Osteoblast (primary cell): ENCODE results near the gene TBXAS1. TPM values are rescaled to one million over a fixed set of nuclear protein-coding genes. Genes with fewer than 3 reads are reported as not detected.

Experiments
- DNase-seq: peaks from one replicate; pipeline ENCODE4 v3.0.0; 2011; ENCODE audit warnings: low spot score, mixed read lengths; ENCODE audit not compliant: insufficient read length; ENCODE audit errors: missing footprints
- H2AFZ ChIP-seq: 2 replicates; pipeline ENCODE4 v1.6.0; 2011; ENCODE audit warnings: mild to moderate bottlenecking, low read length
- H3K27ac ChIP-seq: 2 replicates; pipeline ENCODE4 v1.5.1; 2011; ENCODE audit warnings: mild to moderate bottlenecking, low read depth, low read length, moderate library complexity
- H3K27me3 ChIP-seq: 2 replicates; pipeline ENCODE4 v1.6.0; 2012; ENCODE audit warnings: mild to moderate bottlenecking, control low read depth, inconsistent platforms, low read length, moderate library complexity; ENCODE audit not compliant: insufficient read depth
- H3K36me3 ChIP-seq: 2 replicates; pipeline ENCODE4 v1.5.1; 2011; ENCODE audit warnings: mild to moderate bottlenecking, low read length, control low read depth, moderate library complexity; ENCODE audit not compliant: insufficient read depth
- H3K4me1 ChIP-seq: 2 replicates; pipeline ENCODE4 v1.5.1; 2011; ENCODE audit warnings: mild to moderate bottlenecking, low read length, control low read depth, moderate library complexity; ENCODE audit not compliant: insufficient read depth
- H3K4me2 ChIP-seq: 2 replicates; pipeline ENCODE4 v1.6.0; 2011; ENCODE audit warnings: mild to moderate bottlenecking, low read length; ENCODE audit not compliant: insufficient read depth
- H3K4me3 ChIP-seq: fragments of 200-600 bp; sonication (generic); 3 replicates; pipeline ENCODE4 v1.5.1; 2012; ENCODE audit warnings: mild to moderate bottlenecking, low read length, inconsistent platforms; ENCODE audit not compliant: insufficient read depth
- H3K79me2 ChIP-seq: 2 replicates; pipeline ENCODE4 v1.6.0; 2012; ENCODE audit warnings: mild to moderate bottlenecking, low read length, control low read depth, inconsistent platforms; ENCODE audit not compliant: insufficient read depth
- H3K9me3 ChIP-seq: 2 replicates; pipeline ENCODE4 v1.5.1; 2011; ENCODE audit warnings: low read depth, low read length, control low read depth
- H4K20me1 ChIP-seq: 2 replicates; pipeline ENCODE4 v1.6.0; 2012; ENCODE audit warnings: mild to moderate bottlenecking, low read length, control low read depth; ENCODE audit not compliant: insufficient read depth
- CTCF ChIP-seq: IDR thresholded peaks from 2 replicates; pipeline ENCODE4 v1.5.1; 2011; ENCODE audit warnings: mild to moderate bottlenecking, low read depth, low read length, moderate library complexity; ENCODE audit errors: extremely low read depth
- total RNA-seq: library from RNA; depleted of rRNA; stranded (reverse); fragments of >200 nt; gene quantifications from 2 replicates; pipeline ENCODE4 v1.2.3, GENCODE V29; 2012

TBXAS1 gene
- total RNA-seq, 1 donor, result 0.72 TPM

GRCh38 chr7:140033779-140034363 is 204.8 kb downstream of the TBXAS1 start:
- peaks cover 2% of the 10 kb centered on the region for H3K79me2 ChIP-seq
- no peaks in the 10 kb centered on the region for H3K27me3 ChIP-seq
- no peak overlapping the region for H2AFZ ChIP-seq
- TF ChIP-seq CTCF, result no peak
- H3K9me3 ChIP-seq, result no peaks in the 10 kb centered on the region
- H3K36me3 ChIP-seq, result peaks cover 8% of the 10 kb centered on the region
- H4K20me1 ChIP-seq, result no peaks in the 10 kb centered on the region
- H3K27ac ChIP-seq, result peak overlapping the region; percentile 93
- no peak for DNase-seq
- no peak overlapping the region for H3K4me3 ChIP-seq
- H3K4me2 ChIP-seq, result peak overlapping the region; percentile 53
- peaks cover 59% of the 10 kb centered on the region for H3K4me1 ChIP-seq

DNA sequence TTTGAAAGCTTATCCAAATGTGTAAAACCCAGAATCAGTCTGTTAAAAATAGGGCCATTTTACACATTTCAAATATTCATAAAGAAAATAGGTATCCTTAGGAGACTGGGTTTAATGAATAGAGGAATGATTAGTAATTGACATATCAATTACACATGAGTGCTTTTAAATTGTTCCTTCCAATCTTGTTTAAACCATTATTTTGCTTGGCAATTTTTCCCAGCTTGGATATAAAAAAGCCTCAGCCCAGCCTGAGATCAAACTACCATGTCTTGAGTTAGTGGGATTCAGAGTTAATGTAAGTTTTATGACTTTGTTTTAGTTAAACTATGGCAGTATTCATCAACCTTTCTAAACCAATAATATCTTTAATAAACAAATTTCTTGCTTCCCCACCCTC is 205.4 kb downstream of the TBXAS1 start:
- peaks cover 11% of the 10 kb centered on the region for H3K36me3 ChIP-seq
- H3K27ac ChIP-seq, result peak overlapping the region; percentile 93
- no peak for DNase-seq
- no peaks in the 10 kb centered on the region for H3K27me3 ChIP-seq
- H3K9me3 ChIP-seq, result no peaks in the 10 kb centered on the region
- peaks cover 65% of the 10 kb centered on the region for H3K4me1 ChIP-seq
- H3K79me2 ChIP-seq, result peaks cover 2% of the 10 kb centered on the region
- H2AFZ ChIP-seq, result no peak overlapping the region
- peak overlapping the region; percentile 46 for H3K4me2 ChIP-seq
- H4K20me1 ChIP-seq, result no peaks in the 10 kb centered on the region
- H3K4me3 ChIP-seq, result no peak overlapping the region
- no peak for TF ChIP-seq CTCF

DNA sequence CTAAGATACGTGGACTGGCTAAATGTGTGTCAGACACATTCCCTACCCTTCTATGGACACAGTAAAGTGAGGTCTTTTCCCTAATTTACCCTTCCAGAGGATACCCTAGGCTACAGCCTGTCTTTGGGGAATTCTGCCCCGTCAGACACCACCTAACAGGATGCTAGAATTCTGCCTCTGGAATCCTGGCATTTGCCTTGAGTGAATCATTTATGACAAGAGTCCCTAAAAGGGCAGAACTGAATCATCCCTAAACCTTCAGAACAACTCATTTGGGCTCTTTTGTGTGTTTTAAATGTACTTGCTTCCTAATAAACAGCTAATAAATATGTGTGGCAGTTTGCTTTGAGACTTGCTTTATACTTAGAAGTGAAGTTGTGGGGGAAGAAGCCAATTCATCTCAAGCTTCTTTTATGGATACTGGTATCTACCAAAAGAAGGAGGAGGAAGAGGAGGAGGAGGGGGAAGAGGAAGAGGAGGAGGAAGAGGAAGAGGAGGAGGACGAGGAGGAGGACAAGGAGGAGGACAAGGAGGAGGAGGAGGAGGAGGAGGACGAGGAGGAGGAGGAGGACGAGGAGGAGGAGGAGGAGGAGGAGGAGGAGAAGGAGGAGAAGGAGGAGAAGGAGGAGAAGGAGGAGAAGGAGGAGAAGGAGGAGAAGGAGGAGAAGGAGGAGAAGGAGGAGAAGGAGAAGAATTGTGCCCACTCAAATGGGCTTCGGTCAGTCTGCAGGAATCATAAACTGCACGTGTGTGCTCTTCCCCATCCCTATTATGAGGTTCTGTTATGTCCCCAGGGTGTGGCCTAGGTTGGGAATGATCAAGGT is 206.5 kb downstream of the TBXAS1 start:
- Histone ChIP-seq H3K36me3 (peaks cover 16% of the 10 kb centered on the region), H2AFZ (no peak overlapping the region), H3K4me1 (peaks cover 69% of the 10 kb centered on the region), H4K20me1 (no peaks in the 10 kb centered on the region), H3K9me3 (no peaks in the 10 kb centered on the region), H3K27me3 (no peaks in the 10 kb centered on the region), H3K4me2 (peak overlapping the region; percentile 14), H3K79me2 (peaks cover 2% of the 10 kb centered on the region), H3K4me3 (no peak overlapping the region), H3K27ac (peak overlapping the region; percentile 93)
- TF ChIP-seq CTCF, result no peak
- no peak for DNase-seq

- H3K79me2 ChIP-seq, result peaks cover 2% of the 10 kb centered on the region
- no peak overlapping the region for H3K4me3 ChIP-seq
- peaks cover 19% of the 10 kb centered on the region for H3K36me3 ChIP-seq
- H4K20me1 ChIP-seq, result no peaks in the 10 kb centered on the region
- H3K4me1 ChIP-seq, result peaks cover 73% of the 10 kb centered on the region
- H2AFZ ChIP-seq, result no peak overlapping the region
- H3K9me3 ChIP-seq, result no peaks in the 10 kb centered on the region
- DNase-seq, result no peak
- no peak overlapping the region for H3K4me2 ChIP-seq
- no peaks in the 10 kb centered on the region for H3K27me3 ChIP-seq
- TF ChIP-seq CTCF, result no peak
- H3K27ac ChIP-seq, result peak overlapping the region; percentile 45
Measured at GRCh38 chr7:140036224-140036962, 207.3 kb downstream of the TBXAS1 start.
